Smooth muscle cell (in vitro differentiated cells): ENCODE measurements around the gene ZNF503. TPM values are rescaled to one million over a fixed set of nuclear protein-coding genes. Genes with fewer than 3 reads are reported as not detected.

Experiments used
- DNase-seq: peaks from one replicate; lab custom pipeline; 2025; ENCODE audit not compliant: unreplicated experiment; lab: John Stamatoyannopoulos, UW
- H2AFZ ChIP-seq: fragments of 200-600 bp; sonication (generic); 2 replicates; pipeline ENCODE4 v1.6.0; 2016; ENCODE audit warnings: antibody characterized with exemption, low read depth, mild to moderate bottlenecking
- H3F3A ChIP-seq: fragments of 200-600 bp; sonication (generic); 2 replicates; pipeline ENCODE4 v1.6.0; 2017; ENCODE audit warnings: antibody characterized with exemption, low read depth
- H3K27ac ChIP-seq: fragments of 200-600 bp; sonication (generic); 2 replicates; pipeline ENCODE4 v1.5.1; 2016; ENCODE audit warnings: low read depth, mild to moderate bottlenecking
- H3K27me3 ChIP-seq: fragments of 200-600 bp; sonication (generic); 2 replicates; pipeline ENCODE4 v1.6.1; 2016; ENCODE audit warnings: low read depth, mild to moderate bottlenecking
- H3K36me3 ChIP-seq: fragments of 200-600 bp; sonication (generic); 2 replicates; pipeline ENCODE4 v1.5.1; 2016; ENCODE audit warnings: low read depth
- H3K4me1 ChIP-seq: fragments of 200-600 bp; sonication (generic); 2 replicates; pipeline ENCODE4 v1.5.1; 2016; ENCODE audit warnings: low read depth
- H3K4me2 ChIP-seq: fragments of 200-600 bp; sonication (generic); 2 replicates; pipeline ENCODE4 v1.6.0; 2016; ENCODE audit warnings: mild to moderate bottlenecking
- H3K4me3 ChIP-seq: fragments of 200-600 bp; sonication (generic); 2 replicates; pipeline ENCODE4 v1.5.1; 2016; ENCODE audit warnings: mild to moderate bottlenecking
- H3K79me2 ChIP-seq: fragments of 200-600 bp; sonication (generic); 2 replicates; pipeline ENCODE4 v1.6.0; 2016; ENCODE audit warnings: low read depth, mild to moderate bottlenecking
- H3K9ac ChIP-seq: fragments of 200-600 bp; sonication (generic); 2 replicates; pipeline ENCODE4 v1.6.0; 2016; ENCODE audit warnings: low read depth
- H3K9me3 ChIP-seq: fragments of 200-600 bp; sonication (generic); replicated peaks from 2 replicates; pipeline ENCODE4 v1.5.1; 2016; ENCODE audit warnings: low read depth
- H4K20me1 ChIP-seq: fragments of 200-600 bp; sonication (generic); 2 replicates; pipeline ENCODE4 v1.6.0; 2016; ENCODE audit warnings: low read depth
- CTCF ChIP-seq: fragments of 200-600 bp; sonication (generic); IDR thresholded peaks from 2 replicates; pipeline ENCODE4 v1.5.1; 2017; ENCODE audit warnings: borderline replicate concordance, mild to moderate bottlenecking, antibody characterized with exemption; ENCODE audit not compliant: insufficient read depth, poor library complexity, severe bottlenecking
- WGBS: methylation state at CpG from one replicate; pipeline ENCODE4 v1.1.7; 2016; ENCODE audit warnings: low lambda C conversion rate; 5-methylcytosine and 5-hydroxymethylcytosine counted together
- polyA plus RNA-seq: library from polyadenylated mRNA; unstranded; fragments of >200 nt; fragmentation: Nextera tagmentation; extraction: Ambion mirVana; gene quantifications from 2 replicates; pipeline ENCODE4 v1.2.1, GENCODE V29; 2016
- total RNA-seq: library from RNA; depleted of rRNA; stranded (reverse); fragments of >200 nt; gene quantifications from 2 replicates; pipeline ENCODE4 v1.2.3, GENCODE V29; 2014

ZNF503 gene
- total and polyA plus RNA-seq, 2 experiments from 2014 or later = 6.8 to 11.8 TPM

- no peak overlapping the region for H3K27ac ChIP-seq
- H4K20me1 ChIP-seq = no peaks in the 10 kb centered on the region
- no peak overlapping the region for H3K4me3 ChIP-seq
- H3K79me2 ChIP-seq = no peaks in the 10 kb centered on the region
- peaks cover 40% of the 10 kb centered on the region for H3K27me3 ChIP-seq
- no peak overlapping the region for H3K4me2 ChIP-seq
- no peak overlapping the region for H3K9ac ChIP-seq
- no peak for DNase-seq
- no peak overlapping the region for H2AFZ ChIP-seq
- no peaks in the 10 kb centered on the region for H3F3A ChIP-seq
- 47% methylated on average over 7 of the region's 7 CpGs for WGBS
- H3K9me3 ChIP-seq = no peaks in the 10 kb centered on the region
- TF ChIP-seq CTCF = no peak
- H3K36me3 ChIP-seq = peaks cover 4% of the 10 kb centered on the region
- H3K4me1 ChIP-seq = peaks cover 25% of the 10 kb centered on the region
These were observed 48.0 kb upstream of the ZNF503 start for GRCh38 chr10:75449382-75450074.

GRCh38 chr10:75448166-75448565 is 46.6 kb upstream of the ZNF503 start:
- H3K4me3 ChIP-seq = no peak overlapping the region
- no peak overlapping the region for H3K4me2 ChIP-seq
- H3K9ac ChIP-seq = no peak overlapping the region
- H4K20me1 ChIP-seq = no peaks in the 10 kb centered on the region
- WGBS = 51% methylated on average over 2 of the region's 2 CpGs
- TF ChIP-seq CTCF = no peak
- no peak for DNase-seq
- no peaks in the 10 kb centered on the region for H3K9me3 ChIP-seq
- no peak overlapping the region for H2AFZ ChIP-seq
- no peak overlapping the region for H3K27ac ChIP-seq
- H3K27me3 ChIP-seq = peaks cover 35% of the 10 kb centered on the region
- H3F3A ChIP-seq = no peaks in the 10 kb centered on the region
- no peaks in the 10 kb centered on the region for H3K79me2 ChIP-seq
- H3K4me1 ChIP-seq = peaks cover 25% of the 10 kb centered on the region
- H3K36me3 ChIP-seq = peaks cover 4% of the 10 kb centered on the region

GRCh38 chr10:75446508-75446907 is 44.9 kb upstream of the ZNF503 start:
- H3K4me1 ChIP-seq = peaks cover 18% of the 10 kb centered on the region
- 93% methylated on average over 1 of the region's 1 CpG for WGBS

More at GRCh38 chr10:75446508-75446907, 44.9 kb upstream of the ZNF503 start:
- no peak for TF ChIP-seq CTCF
- peaks cover 7% of the 10 kb centered on the region for H3K36me3 ChIP-seq
- no peaks in the 10 kb centered on the region for H3K79me2 ChIP-seq
- no peaks in the 10 kb centered on the region for H3F3A ChIP-seq
- H3K4me3 ChIP-seq = no peak overlapping the region
- peaks cover 18% of the 10 kb centered on the region for H3K27me3 ChIP-seq
- no peaks in the 10 kb centered on the region for H4K20me1 ChIP-seq
- H2AFZ ChIP-seq = no peak overlapping the region
- peaks cover 3% of the 10 kb centered on the region for H3K9me3 ChIP-seq
- no peak overlapping the region for H3K9ac ChIP-seq
- no peak overlapping the region for H3K4me2 ChIP-seq
- DNase-seq = no peak
- H3K27ac ChIP-seq = no peak overlapping the region
